IMR-90 (cell line): ENCODE results near the gene CDH13.

ENCODE experiments used
- CEBPB ChIP-seq: IDR thresholded peaks from 2 replicates; pipeline ENCODE4 v1.6.1; 2012; ENCODE audit warnings: low read depth, low read length, improper control_type of control experiment
- CTCF ChIP-seq: conservative IDR thresholded peaks from 2 replicates; pipeline ENCODE4 v1.5.1; 2012; ENCODE audit warnings: mild to moderate bottlenecking, low read depth, low read length, improper control_type of control experiment
- NFE2L2 ChIP-seq: fragments of 150-350 bp; IDR thresholded peaks from 2 replicates; pipeline ENCODE4 v1.6.1; 2016; ENCODE audit warnings: low read depth, mild to moderate bottlenecking, low read length
- POLR2A ChIP-seq: IDR thresholded peaks from 2 replicates; pipeline ENCODE4 v1.6.1; 2012; ENCODE audit warnings: mild to moderate bottlenecking, low read depth, low read length
- RAD21 ChIP-seq: IDR thresholded peaks from 2 replicates; pipeline ENCODE4 v1.6.1; 2012; ENCODE audit warnings: low read length, improper control_type of control experiment
- RFX5 ChIP-seq: IDR thresholded peaks from 2 replicates; pipeline ENCODE4 v1.8.0; 2012; ENCODE audit warnings: low read depth, mild to moderate bottlenecking, low read length, moderate library complexity

GRCh38 chr16:83409347-83409746, 782.6 kb downstream of the CDH13 start:
- TF ChIP-seq CTCF (no peak), RFX5 (no peak), CEBPB (no peak), NFE2L2 (no peak), RAD21 (no peak), POLR2A (no peak)
